Measurements from ENCODE around the gene NDUFB2.
"Not testable (repeated sequence)": the region's sequence is repeated elsewhere in the genome, so short reads cannot be mapped to it uniquely, and the experiment has no call there.

NDUFB2 gene

DNA sequence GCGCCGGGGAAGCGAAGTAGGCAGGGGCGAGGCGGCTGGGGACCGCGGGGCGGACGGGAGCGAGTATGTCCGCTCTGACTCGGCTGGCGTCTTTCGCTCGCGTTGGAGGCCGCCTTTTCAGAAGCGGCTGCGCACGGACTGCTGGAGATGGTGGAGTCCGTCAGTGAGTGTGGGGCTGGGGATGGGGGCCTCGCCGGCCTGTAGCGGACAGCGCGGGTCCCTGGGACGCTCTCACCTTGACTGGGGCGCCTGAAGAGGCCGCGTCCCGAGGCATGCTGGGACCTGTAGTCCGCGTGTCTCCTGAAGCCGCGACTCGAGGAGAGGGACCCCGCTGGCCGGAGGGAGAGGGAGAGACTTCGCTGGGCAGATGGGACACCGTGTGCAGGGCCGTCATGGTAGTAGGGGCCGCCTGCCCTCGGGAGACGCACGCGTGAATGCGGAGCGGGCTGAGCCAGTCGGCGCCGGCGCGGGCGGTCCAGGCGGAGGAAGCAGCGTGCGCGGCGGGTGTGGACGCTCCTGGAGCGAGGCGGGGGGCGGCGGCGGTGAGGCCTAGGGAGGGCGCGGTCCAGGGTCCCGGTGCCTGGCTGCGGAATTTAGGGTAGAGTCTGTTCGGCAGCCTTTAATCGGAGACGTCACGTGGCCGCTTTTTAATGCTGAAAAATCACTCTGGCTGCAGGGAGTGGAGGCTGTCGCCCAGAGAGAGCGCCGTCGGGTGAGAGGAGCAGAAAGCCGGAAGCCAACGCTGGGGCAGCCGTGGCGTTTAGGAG lies at the start of gene NDUFB2:
Gene NDUFB2 (plus strand): TSS at position 29 of the 767 bp plus-strand sequence. CDS start 37 bp downstream, at position 66.
- no peak for FAIRE-seq

GRCh38 chr7:140646931-140647647 lies 49.4 kb upstream of the NDUFB2 start:
- peak; percentile 17 for FAIRE-seq

- no peak for FAIRE-seq
These were observed 46.8 kb upstream of the NDUFB2 start for GRCh38 chr7:140649556-140650205.

GRCh38 chr7:140650367-140650766 lies 46.1 kb upstream of the NDUFB2 start:
- no peak for FAIRE-seq

DNA sequence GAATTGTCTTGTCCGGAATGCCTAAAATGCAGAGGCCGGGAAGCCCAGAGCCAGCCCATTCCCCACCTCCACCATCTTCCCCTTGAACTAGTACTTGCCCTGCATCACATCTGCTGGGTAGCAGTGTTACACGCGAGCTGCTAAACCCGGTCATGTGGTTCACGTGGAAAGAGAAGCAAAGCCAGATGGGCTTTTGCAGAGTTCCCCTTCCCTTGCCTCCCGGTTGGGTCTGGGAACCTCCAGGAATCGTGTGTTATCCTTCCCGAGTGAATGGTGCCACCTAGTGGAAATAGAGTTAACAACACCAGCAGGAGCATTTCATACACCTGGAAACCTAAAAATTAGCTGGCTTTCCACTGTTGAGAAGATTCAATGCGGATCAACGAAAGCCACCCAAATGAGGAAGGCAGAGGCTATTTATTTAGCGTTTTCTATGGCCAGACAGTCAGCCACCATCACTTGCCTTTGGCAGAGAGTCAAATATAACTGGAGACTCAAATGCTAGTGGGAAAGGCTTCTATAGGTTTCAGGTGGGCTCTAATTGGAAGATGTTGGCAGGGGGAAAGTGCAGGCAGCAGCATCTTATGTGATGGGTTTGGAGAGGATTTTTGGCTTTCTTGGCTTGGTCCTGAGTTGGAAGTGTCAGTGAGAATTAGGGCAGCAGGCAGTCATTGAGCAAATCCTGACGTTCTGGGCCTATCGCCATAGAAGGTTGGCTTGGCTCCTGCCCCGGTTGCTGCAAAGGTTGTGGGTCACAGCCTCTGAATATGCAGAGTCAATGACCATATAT lies 43.0 kb upstream of the NDUFB2 start:
- peak; percentile 87 for FAIRE-seq

GRCh38 chr7:140654109-140654387 lies 42.5 kb upstream of the NDUFB2 start:
- FAIRE-seq = no peak

DNA sequence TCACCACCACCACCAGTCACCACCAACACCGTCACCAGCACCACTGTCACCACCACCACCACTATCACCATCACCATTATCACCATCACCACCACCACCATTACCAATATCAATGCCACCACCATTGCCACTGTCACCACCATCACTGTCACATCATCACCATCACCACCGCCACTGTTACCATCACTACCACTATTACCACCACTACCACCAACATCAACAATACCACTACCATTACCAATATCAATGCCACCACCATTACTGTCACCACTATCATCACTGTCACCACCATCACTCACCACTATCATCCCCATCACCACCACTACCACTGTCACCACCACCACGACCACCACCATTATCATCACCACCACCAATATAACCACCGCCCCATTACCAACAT lies 41.8 kb upstream of the NDUFB2 start:
- FAIRE-seq = no peak

- FAIRE-seq = no peak
These were observed 40.7 kb upstream of the NDUFB2 start for GRCh38 chr7:140655511-140656408.

DNA sequence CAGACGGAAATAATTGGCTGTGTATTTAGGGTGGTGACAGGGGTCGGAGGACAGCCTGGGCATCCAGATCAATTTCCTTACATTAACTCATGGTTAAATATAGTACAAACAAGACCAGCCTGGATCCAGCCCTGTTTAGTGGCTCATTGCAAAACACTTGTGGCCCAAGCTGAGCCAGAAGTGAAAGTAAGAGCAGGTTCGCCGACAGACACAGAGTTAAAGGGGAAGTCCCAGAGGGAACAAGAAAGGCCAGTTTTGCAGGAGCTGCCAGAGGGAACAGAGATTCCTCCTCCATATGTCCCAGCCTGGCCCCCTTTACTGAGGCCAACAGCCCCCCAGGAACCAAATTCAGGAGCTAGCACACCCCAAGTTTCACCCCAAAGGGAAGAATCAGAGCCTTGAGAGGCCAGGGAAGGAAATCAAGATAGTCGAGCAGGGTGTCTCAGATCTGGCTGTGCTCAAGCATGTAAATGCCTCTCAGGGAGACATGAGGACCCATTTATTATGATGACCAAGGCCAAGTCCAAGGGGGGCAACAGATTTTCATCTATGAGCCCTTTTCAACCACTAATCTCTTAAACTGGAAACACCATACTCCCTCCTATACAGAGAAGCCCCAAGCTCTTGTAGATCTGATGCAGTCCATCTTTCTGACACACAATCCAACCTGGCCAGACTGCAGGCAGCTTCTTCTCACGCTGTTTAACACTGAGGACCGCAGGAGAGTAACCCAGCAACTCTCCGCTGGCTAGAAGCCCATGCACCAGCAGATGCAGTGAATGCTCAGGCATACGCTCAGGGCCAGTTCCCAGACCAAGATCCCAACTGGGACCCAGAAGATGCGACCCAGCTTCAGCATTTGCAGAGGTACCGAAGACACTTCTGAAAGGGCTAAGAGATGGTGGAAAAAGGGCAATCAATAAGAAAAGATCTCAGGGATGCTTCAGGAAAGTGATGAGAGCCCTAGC lies 39.7 kb upstream of the NDUFB2 start:
- no peak for FAIRE-seq

DNA sequence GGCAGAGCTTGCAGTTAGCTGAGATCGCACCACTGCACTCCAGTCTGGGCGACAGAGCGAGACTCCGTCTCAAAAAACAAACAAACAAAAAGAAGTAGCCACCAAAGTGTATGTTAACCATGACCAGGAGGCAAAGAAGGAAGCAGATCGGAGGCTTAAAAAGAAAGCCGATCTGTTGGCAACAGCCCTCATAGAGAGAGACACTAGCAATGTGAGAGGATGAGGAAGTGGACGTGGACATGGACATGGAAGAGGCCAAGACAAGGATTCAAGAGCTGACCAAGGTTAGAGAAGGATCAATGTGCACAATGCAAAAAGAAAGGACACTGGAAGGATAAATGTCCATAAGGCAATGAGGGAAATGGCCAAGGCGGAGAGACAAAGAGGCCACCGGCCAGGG lies 38.6 kb upstream of the NDUFB2 start:
- FAIRE-seq = no peak

DNA sequence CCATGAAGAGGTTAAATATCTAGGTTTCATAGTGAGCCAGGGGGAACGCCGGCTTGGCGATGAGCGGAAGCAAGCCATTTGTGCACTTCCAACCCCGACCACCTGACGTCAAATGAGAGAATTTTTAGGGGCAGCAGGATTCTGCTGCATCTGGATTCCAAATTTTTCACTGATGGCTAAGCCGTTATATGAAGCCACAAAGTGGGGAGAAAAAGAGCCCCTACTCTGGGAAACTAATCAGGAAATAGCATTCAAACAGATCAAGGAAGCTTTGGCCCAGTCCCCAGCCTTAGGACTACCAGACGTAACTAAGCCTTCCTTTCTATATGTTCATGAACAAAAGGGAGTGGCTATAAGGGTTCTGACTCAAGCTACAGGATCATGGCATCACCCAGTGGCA lies 36.7 kb upstream of the NDUFB2 start:
- FAIRE-seq = no peak

- no peak for FAIRE-seq
These were observed 35.4 kb upstream of the NDUFB2 start for GRCh38 chr7:140661124-140661523.

- FAIRE-seq = not testable (repeated sequence)
These were observed 33.6 kb upstream of the NDUFB2 start for GRCh38 chr7:140662938-140663337.

- FAIRE-seq = no peak
These were observed 29.0 kb upstream of the NDUFB2 start for GRCh38 chr7:140667476-140667875.

- FAIRE-seq = no peak
These were observed 27.9 kb upstream of the NDUFB2 start for GRCh38 chr7:140668641-140669040.

DNA sequence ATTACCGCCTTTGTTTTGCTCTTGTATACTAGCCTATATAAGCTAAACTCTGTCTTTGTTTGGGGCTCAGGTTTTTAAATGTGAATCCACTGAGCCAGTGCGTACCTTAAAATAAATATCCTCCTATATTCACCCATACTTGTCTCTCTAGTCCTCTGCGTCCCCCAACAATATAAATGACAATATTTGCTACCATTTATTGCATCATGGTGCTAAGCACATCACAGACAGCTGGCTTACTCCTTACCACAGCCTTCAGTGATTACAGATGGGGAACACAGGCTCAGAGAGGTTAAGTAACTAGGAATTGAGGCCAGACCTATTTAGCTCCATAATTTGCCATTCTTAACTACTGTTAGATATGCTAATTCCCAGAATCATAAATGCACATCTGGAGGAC lies 27.2 kb upstream of the NDUFB2 start:
- FAIRE-seq = no peak

DNA sequence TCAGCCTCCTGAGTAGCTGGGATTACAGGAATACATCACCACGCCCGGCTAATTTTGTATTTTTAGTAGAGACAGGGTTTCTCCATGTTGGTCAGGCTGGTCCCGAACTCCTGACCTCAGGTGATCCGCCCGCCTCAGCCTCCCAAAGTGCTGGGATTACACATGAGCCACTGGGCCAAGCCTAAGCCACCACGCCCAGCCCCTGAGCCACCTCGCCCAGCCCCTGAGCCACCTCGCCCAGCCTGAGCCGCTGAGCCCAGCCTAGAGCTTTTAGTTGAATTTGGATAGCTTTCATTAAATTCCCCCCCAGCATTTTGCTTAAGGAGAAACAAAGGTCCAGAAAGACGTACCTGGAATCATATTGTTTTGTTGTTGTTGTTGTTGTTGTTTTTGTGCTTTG lies 26.6 kb upstream of the NDUFB2 start:
- not testable (repeated sequence) for FAIRE-seq

- FAIRE-seq = no peak
These were observed 26.1 kb upstream of the NDUFB2 start for GRCh38 chr7:140670343-140670935.

GRCh38 chr7:140671966-140672365 lies 24.5 kb upstream of the NDUFB2 start:
- no peak for FAIRE-seq

DNA sequence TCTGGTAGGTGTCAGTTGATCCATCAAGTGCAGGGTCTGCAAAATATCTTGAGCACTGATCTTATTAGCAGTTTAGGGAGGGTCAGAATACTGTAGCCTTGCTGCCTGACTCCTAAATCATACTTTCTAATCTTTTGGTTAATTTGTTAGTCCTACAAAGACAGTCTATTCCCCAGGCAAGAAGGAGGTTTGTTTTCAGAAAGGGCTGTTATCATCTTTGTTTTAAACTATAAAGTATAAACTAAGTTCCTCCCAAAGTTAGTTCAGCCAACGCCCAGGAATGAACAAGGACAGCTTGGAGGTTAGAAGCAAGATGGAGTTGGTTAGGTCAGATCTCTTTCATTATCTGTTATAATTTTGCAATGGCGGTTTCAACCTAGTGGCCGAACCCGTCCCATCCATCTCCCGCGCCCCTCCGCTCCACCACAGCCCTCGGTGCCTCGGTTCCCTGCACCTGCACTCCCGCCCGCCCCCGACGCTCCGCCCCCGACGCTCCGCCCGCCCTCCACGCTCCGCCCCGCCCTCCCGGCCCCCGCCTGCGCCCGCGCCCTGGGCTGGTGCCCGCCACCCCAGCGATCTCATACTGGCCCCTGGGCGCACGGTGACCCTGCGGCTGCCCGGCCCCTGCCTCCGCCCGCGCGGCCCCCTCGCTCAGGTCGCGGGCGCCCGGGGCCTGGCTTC lies 24.0 kb upstream of the NDUFB2 start, which contains the start of gene ADCK2:
Gene ADCK2 (plus strand): TSS at position 564 of the 681 bp plus-strand sequence. CDS start 386 bp downstream, outside the sequence.
- FAIRE-seq = no peak
